Activated T-helper 2 cell treated with anti-CD3 and anti-CD28 coated beads, Interferon-gamma antibody, Interleukin-2, Interleukin-4, amounts not matched to agents 10 μg/mL and 5 μg/mL and 100 μg/mL, durations not matched to agents 14 hours and 24 hours and 36 hours (primary cell): ENCODE results near the gene CNPY1. TPM values are rescaled to one million over a fixed set of nuclear protein-coding genes. Genes with fewer than 3 reads are reported as not detected.
A peak's percentile ranks its signal among the peaks of the same experiment; 100 is the strongest.

Experiments
- DNase-seq: peaks from one replicate; pipeline ENCODE4 v3.0.0; 2021; ENCODE audit warnings: low spot score
- H3K27ac Mint-ChIP-seq: one replicate; pipeline ENCODE4 v1.8.0; 2021; ENCODE audit warnings: mixed read lengths
- H3K27me3 Mint-ChIP-seq: one replicate; pipeline ENCODE4 v1.8.0; 2021; ENCODE audit warnings: low read depth, mixed read lengths
- H3K36me3 Mint-ChIP-seq: one replicate; pipeline ENCODE4 v1.8.0; 2021; ENCODE audit warnings: low read depth, mixed read lengths
- H3K4me1 Mint-ChIP-seq: one replicate; pipeline ENCODE4 v1.8.0; 2021; ENCODE audit warnings: low read depth, mixed read lengths
- H3K4me3 Mint-ChIP-seq: one replicate; pipeline ENCODE4 v1.8.0; 2021; ENCODE audit warnings: low read depth, mild to moderate bottlenecking, moderate library complexity, mixed read lengths
- H3K9me3 Mint-ChIP-seq: one replicate; pipeline ENCODE4 v1.8.0; 2021; ENCODE audit warnings: mixed read lengths
- intact Hi-C: fragments of 100-400 bp; cut with micrococcal nuclease; formaldehyde crosslinking; loops from one replicate; pipeline ENCODE4 v1.15.1; 2023
- total RNA-seq: library from RNA; stranded (reverse); gene quantifications from 2 replicates; pipeline ENCODE4 v1.2.3, GENCODE V29; 2022

CNPY1 gene
- total RNA-seq, 1 donor from 2014 or later = not detected

GRCh38 chr7:155464948-155465739, 81.2 kb downstream of the CNPY1 start:
- H3K4me1 Mint-ChIP-seq = no peaks in the 10 kb centered on the region
- no peaks in the 10 kb centered on the region for H3K36me3 Mint-ChIP-seq
- intact Hi-C loops = no loop called here
- H3K27me3 Mint-ChIP-seq = peaks cover 78% of the 10 kb centered on the region
- H3K9me3 Mint-ChIP-seq = no peaks in the 10 kb centered on the region
- DNase-seq = no peak
- no peak overlapping the region for H3K4me3 Mint-ChIP-seq
- H3K27ac Mint-ChIP-seq = no peak overlapping the region

- intact Hi-C loops = no loop called here
- H3K9me3 Mint-ChIP-seq = no peaks in the 10 kb centered on the region
- H3K27ac Mint-ChIP-seq = no peak overlapping the region
- H3K4me1 Mint-ChIP-seq = peaks cover under 1% of the 10 kb centered on the region
- no peak overlapping the region for H3K4me3 Mint-ChIP-seq
- H3K36me3 Mint-ChIP-seq = no peaks in the 10 kb centered on the region
- H3K27me3 Mint-ChIP-seq = peaks cover 78% of the 10 kb centered on the region
- DNase-seq = no peak
Measured at GRCh38 chr7:155464183-155464582, 82.2 kb downstream of the CNPY1 start.

DNA sequence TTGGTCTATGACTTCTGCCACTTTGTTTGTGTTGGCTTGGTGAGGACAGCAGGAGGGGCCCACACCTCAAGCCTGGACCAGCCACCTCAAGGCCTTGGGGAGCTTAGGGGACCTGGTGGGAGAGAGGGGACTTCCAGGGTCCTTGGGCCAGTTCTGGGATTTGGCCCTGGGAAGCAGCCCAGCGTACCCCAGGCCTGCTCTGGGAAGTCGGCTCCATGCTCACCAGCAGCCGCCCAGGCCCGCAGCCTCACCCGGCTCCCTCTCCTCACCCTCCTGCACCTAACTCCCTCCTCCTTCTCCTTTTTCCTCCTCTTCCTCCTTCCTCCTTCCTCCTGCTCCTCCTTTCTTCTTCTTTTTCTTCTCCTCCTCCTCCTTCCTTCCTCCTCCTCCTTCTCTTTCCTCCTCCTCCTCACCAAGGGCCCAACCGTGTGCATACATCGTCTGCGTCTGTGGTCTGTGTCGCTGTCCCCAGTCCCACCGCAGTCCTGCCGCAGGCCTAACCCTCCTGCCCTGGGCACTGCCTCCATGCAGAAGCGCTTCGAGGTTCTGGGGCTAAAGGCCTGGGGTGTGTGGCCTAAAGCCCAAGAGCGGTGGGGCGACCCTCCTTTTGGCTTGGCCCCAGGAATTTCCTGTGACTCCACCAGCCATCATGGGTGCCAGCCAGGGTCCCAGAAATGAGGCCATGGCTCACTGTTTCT, 83.1 kb downstream of the CNPY1 start:
- Mint-ChIP-seq H3K36me3 (no peaks in the 10 kb centered on the region), H3K27ac (no peak overlapping the region), H3K27me3 (peaks cover 70% of the 10 kb centered on the region), H3K4me1 (peaks cover 2% of the 10 kb centered on the region), H3K9me3 (no peaks in the 10 kb centered on the region), H3K4me3 (no peak overlapping the region)
- no peak for DNase-seq
- intact Hi-C loops = no loop called here

GRCh38 chr7:155462163-155462735, 84.1 kb downstream of the CNPY1 start:
- Mint-ChIP-seq H3K27me3 (peaks cover 68% of the 10 kb centered on the region), H3K4me3 (no peak overlapping the region), H3K4me1 (peaks cover 2% of the 10 kb centered on the region), H3K27ac (no peak overlapping the region), H3K9me3 (no peaks in the 10 kb centered on the region), H3K36me3 (no peaks in the 10 kb centered on the region)
- DNase-seq = no peak
- intact Hi-C loops = no loop called here

DNA sequence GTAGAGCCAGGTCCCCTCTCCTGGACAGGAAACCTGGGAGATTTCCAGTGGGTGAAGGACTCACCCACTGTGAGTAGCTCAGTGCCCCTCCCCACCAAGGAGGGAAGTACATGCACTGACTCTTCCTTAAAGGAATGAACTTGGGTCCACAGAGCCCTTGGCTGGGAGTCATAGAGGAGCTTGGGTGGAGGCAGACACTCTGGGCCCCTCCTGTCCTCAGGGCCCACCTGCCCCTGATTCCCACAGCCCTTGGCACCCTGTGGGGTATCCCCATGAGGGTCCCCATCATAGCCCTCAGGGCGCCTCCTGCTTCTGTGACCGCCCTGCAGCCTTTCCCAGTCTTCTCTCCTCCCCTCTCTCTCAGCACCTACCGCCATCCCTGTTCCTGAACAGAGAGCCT, 84.7 kb downstream of the CNPY1 start:
- Mint-ChIP-seq H3K27ac (no peak overlapping the region), H3K36me3 (no peaks in the 10 kb centered on the region), H3K4me1 (peaks cover 6% of the 10 kb centered on the region), H3K27me3 (peaks cover 72% of the 10 kb centered on the region), H3K9me3 (no peaks in the 10 kb centered on the region), H3K4me3 (no peak overlapping the region)
- intact Hi-C loops = no loop called here
- DNase-seq = no peak

DNA sequence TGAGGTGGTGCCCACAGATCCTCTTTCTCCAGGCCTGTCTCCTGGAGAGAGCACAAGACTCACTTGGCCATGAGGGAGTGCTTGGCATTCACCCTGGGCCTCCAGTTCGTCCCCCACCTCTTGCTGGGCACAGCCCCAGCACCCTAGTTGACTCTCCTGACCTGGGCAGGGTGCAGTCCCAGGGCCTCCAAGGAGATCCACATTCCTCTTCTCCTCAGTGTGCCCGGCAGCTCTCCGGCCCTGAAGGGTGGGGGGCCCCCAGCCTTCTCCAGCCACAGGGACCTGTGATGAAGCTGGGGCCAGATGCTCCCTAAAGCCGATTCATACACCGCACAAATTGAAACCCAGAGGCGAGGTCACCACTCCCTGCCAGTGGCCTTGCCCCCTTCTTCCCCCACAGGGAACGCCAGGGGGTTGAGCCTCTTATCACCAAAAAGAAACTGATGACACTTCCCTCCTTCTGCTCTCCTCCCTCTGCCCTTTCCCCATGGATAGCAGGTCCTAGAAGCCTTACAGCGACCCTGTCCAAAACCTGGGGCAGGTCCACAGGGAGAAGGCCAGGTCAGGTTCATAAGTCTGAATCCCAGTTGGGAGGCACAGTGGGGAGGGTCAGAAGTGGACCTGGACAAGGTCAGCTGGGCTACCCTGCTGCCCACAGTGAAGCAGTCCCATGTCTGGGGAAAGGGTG, 85.3 kb downstream of the CNPY1 start:
- H3K27me3 Mint-ChIP-seq = peaks cover 76% of the 10 kb centered on the region

GRCh38 chr7:155459700-155460461, 86.5 kb downstream of the CNPY1 start:
- peaks cover 3% of the 10 kb centered on the region for H3K36me3 Mint-ChIP-seq
- intact Hi-C loops = loop anchor here (5.0 kb wide), 1 partner anchor 1557 kb away; no protein-coding TSS in a partner anchor
- no peak overlapping the region for H3K4me3 Mint-ChIP-seq
- H3K27me3 Mint-ChIP-seq = peaks cover 76% of the 10 kb centered on the region
- DNase-seq = no peak
- H3K4me1 Mint-ChIP-seq = peaks cover 9% of the 10 kb centered on the region
- no peaks in the 10 kb centered on the region for H3K9me3 Mint-ChIP-seq
- peak overlapping the region; percentile 60 for H3K27ac Mint-ChIP-seq

More for the DNA sequence above, 85.3 kb downstream of the CNPY1 start:
- no peak for DNase-seq
- Mint-ChIP-seq H3K4me1 (peaks cover 9% of the 10 kb centered on the region), H3K9me3 (no peaks in the 10 kb centered on the region), H3K4me3 (no peak overlapping the region), H3K27ac (no peak overlapping the region), H3K36me3 (peaks cover 3% of the 10 kb centered on the region)
- intact Hi-C loops = no loop called here

DNA sequence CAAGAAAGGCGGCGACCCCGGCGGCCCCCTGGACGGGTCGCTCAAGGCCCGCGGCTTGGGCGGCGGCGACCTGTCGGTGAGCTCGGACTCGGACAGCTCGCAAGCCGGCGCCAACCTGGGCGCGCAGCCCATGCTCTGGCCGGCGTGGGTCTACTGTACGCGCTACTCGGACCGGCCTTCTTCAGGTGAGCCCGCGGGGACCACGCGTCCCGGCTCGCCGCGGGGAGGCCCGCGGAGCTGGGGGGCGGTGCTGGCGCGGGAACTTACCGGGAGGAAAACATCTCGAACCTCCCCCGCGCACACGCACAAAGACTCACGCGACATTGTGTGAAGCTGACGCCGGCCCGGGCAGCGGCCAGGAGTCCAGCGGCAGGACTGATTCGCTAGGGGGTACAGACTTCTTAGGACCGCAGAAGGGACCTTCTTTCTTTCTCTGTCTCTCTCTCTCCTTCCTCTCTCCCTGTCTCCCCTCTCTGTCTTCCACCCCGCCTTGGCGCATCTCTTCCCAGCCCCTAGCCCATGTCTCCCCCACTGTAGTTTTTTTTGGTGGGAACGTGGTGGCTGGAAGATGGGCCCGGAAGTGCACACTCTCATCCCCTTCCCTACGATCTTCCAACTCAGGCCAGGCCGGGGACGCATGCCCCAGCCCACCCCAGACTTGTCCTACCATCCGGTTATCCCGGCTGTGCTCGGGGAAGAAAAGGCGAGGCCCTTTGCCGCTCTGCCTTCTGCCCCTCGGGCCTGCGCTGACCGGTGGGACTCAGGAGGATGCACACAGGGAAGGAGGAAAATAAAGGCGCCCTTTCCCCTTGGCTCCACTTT, 87.3 kb downstream of the CNPY1 start:
- intact Hi-C loops = loop anchor here (5.0 kb wide), 1 partner anchor 1558 kb away; no protein-coding TSS in a partner anchor
- peak overlapping the region; percentile 60 for H3K27ac Mint-ChIP-seq
- no peak for DNase-seq
- H3K27me3 Mint-ChIP-seq = peaks cover 75% of the 10 kb centered on the region
- H3K36me3 Mint-ChIP-seq = peaks cover 3% of the 10 kb centered on the region
- no peak overlapping the region for H3K4me3 Mint-ChIP-seq
- H3K9me3 Mint-ChIP-seq = no peaks in the 10 kb centered on the region
- peaks cover 9% of the 10 kb centered on the region for H3K4me1 Mint-ChIP-seq

DNA sequence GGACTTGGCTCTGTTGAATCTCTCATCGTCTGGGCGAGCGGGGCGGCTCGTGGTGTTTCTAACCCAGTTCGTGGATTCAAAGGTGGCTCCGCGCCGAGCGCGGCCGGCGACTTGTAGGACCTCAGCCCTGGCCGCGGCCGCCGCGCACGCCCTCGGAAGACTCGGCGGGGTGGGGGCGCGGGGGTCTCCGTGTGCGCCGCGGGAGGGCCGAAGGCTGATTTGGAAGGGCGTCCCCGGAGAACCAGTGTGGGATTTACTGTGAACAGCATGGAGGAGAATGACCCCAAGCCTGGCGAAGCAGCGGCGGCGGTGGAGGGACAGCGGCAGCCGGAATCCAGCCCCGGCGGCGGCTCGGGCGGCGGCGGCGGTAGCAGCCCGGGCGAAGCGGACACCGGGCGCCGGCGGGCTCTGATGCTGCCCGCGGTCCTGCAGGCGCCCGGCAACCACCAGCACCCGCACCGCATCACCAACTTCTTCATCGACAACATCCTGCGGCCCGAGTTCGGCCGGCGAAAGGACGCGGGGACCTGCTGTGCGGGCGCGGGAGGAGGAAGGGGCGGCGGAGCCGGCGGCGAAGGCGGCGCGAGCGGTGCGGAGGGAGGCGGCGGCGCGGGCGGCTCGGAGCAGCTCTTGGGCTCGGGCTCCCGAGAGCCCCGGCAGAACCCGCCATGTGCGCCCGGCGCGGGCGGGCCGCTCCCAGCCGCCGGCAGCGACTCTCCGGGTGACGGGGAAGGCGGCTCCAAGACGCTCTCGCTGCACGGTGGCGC, 88.1 kb downstream of the CNPY1 start, which contains the start of gene EN2:
EN2 (plus strand) TSS at position 19 of the 767 bp plus-strand sequence; CDS start at position 268, 249 bp downstream.
- intact Hi-C loops = loop anchor here (5.0 kb wide), 1 partner anchor 1559 kb away; no protein-coding TSS in a partner anchor
- H3K4me3 Mint-ChIP-seq = peak within 1 kb of the TSS; percentile 37
- H3K4me1 Mint-ChIP-seq = peaks cover 9% of the 10 kb centered on the region
- H3K27ac Mint-ChIP-seq = peak within 1 kb of the TSS; percentile 67
- peaks cover 69% of the 10 kb centered on the region for H3K27me3 Mint-ChIP-seq
- no peak for DNase-seq
- peaks cover 3% of the 10 kb centered on the region for H3K36me3 Mint-ChIP-seq
- H3K9me3 Mint-ChIP-seq = no peaks in the 10 kb centered on the region

GRCh38 chr7:155457544-155458110, 88.7 kb downstream of the CNPY1 start:
- intact Hi-C loops = loop anchor here (5.0 kb wide), 1 partner anchor 1560 kb away; no protein-coding TSS in a partner anchor
- Mint-ChIP-seq H3K36me3 (peaks cover 3% of the 10 kb centered on the region), H3K4me1 (peaks cover 9% of the 10 kb centered on the region), H3K27me3 (peaks cover 70% of the 10 kb centered on the region), H3K27ac (no peak overlapping the region), H3K9me3 (no peaks in the 10 kb centered on the region), H3K4me3 (no peak overlapping the region)
- DNase-seq = no peak
